Measurements from ENCODE around the gene TENM4.

Gene TENM4

DNA sequence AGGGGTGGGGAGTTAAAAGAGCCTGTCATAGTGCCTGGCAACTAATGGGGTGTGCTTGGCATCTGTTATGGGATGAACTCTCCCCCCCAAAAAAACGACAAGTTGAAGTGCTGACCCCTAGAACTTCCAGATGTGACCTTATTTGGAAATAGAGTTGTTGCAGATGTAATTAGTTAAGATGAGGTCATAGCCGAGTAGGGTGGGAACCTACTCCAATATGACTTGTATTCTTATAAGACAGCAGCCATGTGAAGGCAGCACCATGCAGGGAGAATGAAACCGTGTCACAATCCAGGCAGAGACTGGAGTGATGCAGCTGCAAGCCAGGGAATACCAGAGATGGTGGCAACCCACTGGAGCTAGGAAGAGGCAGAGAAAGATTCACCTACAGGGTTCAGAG lies 394.5 kb downstream of the TENM4 start:
- no peak overlapping the region for H3K4me3 ChIP-seq (ENCODE audit: low read depth in 1 of 2, low read length in 2 of 2)
- H3K9ac ChIP-seq (ENCODE audit: low read depth, low read length): no peak overlapping the region
- no peak for ATAC-seq (ENCODE audit: insufficient read depth, low read depth)
- no peaks in the 10 kb centered on the region for H3K9me3 ChIP-seq (ENCODE audit: insufficient read depth, low read length, severe bottlenecking)
- H3K27me3 ChIP-seq (ENCODE audit: insufficient read depth, low read length, poor library complexity): peaks cover 16% of the 10 kb centered on the region
- no peak for DNase-seq
- no peaks in the 10 kb centered on the region for H3K79me2 ChIP-seq (ENCODE audit: insufficient read depth, low read length)
- no peak for TF ChIP-seq EZH2 (IDR thresholded peaks at IDR 0.05; ENCODE audit: borderline replicate concordance, low read depth, low read length, severe bottlenecking)
- H3K27ac ChIP-seq (ENCODE audit: low read length): no peak overlapping the region
- no peaks in the 10 kb centered on the region for H3K4me1 ChIP-seq (ENCODE audit: insufficient read depth, low read length)
- H3K4me2 ChIP-seq (ENCODE audit: insufficient read depth, low read length): no peak overlapping the region
- no peaks in the 10 kb centered on the region for H3K36me3 ChIP-seq (ENCODE audit: insufficient read depth, low read length)
- no peaks in the 10 kb centered on the region for H4K20me1 ChIP-seq (ENCODE audit: insufficient read depth, low read length)
- H2AFZ ChIP-seq (ENCODE audit: low read depth, low read length): no peak overlapping the region

GRCh38 chr11:79045800-79046304 lies 395.0 kb downstream of the TENM4 start:
- no peak for DNase-seq
- TF ChIP-seq CTCF (IDR thresholded peaks at IDR 0.05; ENCODE audit: borderline replicate concordance, extremely low read depth, low read length, poor library complexity, severe bottlenecking): no peak
- TF ChIP-seq EZH2 (IDR thresholded peaks at IDR 0.05; ENCODE audit: borderline replicate concordance, low read depth, low read length, severe bottlenecking): no peak
- Histone ChIP-seq H3K9me3 (ENCODE audit: insufficient read depth, low read length, severe bottlenecking) (no peaks in the 10 kb centered on the region), H3K27me3 (ENCODE audit: insufficient read depth, low read length, poor library complexity) (peaks cover 12% of the 10 kb centered on the region), H3K4me1 (ENCODE audit: insufficient read depth, low read length) (no peaks in the 10 kb centered on the region), H4K20me1 (ENCODE audit: insufficient read depth, low read length) (no peaks in the 10 kb centered on the region), H3K79me2 (ENCODE audit: insufficient read depth, low read length) (no peaks in the 10 kb centered on the region), H2AFZ (ENCODE audit: low read depth, low read length) (no peak overlapping the region), H3K27ac (ENCODE audit: low read length) (no peak overlapping the region), H3K4me3 (ENCODE audit: low read depth in 1 of 2, low read length in 2 of 2) (no peak overlapping the region), H3K9ac (ENCODE audit: low read depth, low read length) (no peak overlapping the region), H3K36me3 (ENCODE audit: insufficient read depth, low read length) (no peaks in the 10 kb centered on the region), H3K4me2 (ENCODE audit: insufficient read depth, low read length) (no peak overlapping the region)
- no peak for ATAC-seq (ENCODE audit: insufficient read depth, low read depth)

- H3K27me3 ChIP-seq (ENCODE audit: insufficient read depth, low read length, poor library complexity): peaks cover 15% of the 10 kb centered on the region
- ATAC-seq (ENCODE audit: insufficient read depth, low read depth): no peak
- no peak overlapping the region for H3K27ac ChIP-seq (ENCODE audit: low read length)
Observed at GRCh38 chr11:79045018-79045799, 395.6 kb downstream of the TENM4 start.

More at GRCh38 chr11:79045018-79045799, 395.6 kb downstream of the TENM4 start:
- no peak overlapping the region for H3K4me3 ChIP-seq (ENCODE audit: low read depth in 1 of 2, low read length in 2 of 2)
- TF ChIP-seq EZH2 (IDR thresholded peaks at IDR 0.05; ENCODE audit: borderline replicate concordance, low read depth, low read length, severe bottlenecking) (no peak), CTCF (IDR thresholded peaks at IDR 0.05; ENCODE audit: borderline replicate concordance, extremely low read depth, low read length, poor library complexity, severe bottlenecking) (no peak)
- H4K20me1 ChIP-seq (ENCODE audit: insufficient read depth, low read length): no peaks in the 10 kb centered on the region
- H3K79me2 ChIP-seq (ENCODE audit: insufficient read depth, low read length): no peaks in the 10 kb centered on the region
- H3K4me1 ChIP-seq (ENCODE audit: insufficient read depth, low read length): no peaks in the 10 kb centered on the region
- H3K9ac ChIP-seq (ENCODE audit: low read depth, low read length): no peak overlapping the region
- H2AFZ ChIP-seq (ENCODE audit: low read depth, low read length): no peak overlapping the region
- H3K36me3 ChIP-seq (ENCODE audit: insufficient read depth, low read length): no peaks in the 10 kb centered on the region
- no peaks in the 10 kb centered on the region for H3K9me3 ChIP-seq (ENCODE audit: insufficient read depth, low read length, severe bottlenecking)
- no peak for DNase-seq
- no peak overlapping the region for H3K4me2 ChIP-seq (ENCODE audit: insufficient read depth, low read length)

All from DND-41 (cell line).